ENCODE measurements around the gene SLC26A8. TPM values are rescaled to one million over a fixed set of nuclear protein-coding genes. Genes with fewer than 3 reads are reported as not detected.

The SLC26A8 gene
- total RNA-seq, 1 donor from 2014 or later: not detected

GRCh38 chr6:36070252-36070651 lies 45.8 kb upstream of the SLC26A8 start:
- H4K20me1 ChIP-seq (ENCODE audit: insufficient read depth, low read length): peaks cover 71% of the 10 kb centered on the region
- H3K27me3 Mint-ChIP-seq (ENCODE audit: low read depth, unreplicated experiment): no peaks in the 10 kb centered on the region
- FAIRE-seq (no peak), DNase-seq (ENCODE audit: low read depth) (no peak)
- H3K4me3 ChIP-seq (ENCODE audit: insufficient read depth, low read depth, low read length): no peak overlapping the region
- TF ChIP-seq EZH2 (IDR thresholded peaks at IDR 0.05; ENCODE audit: insufficient read depth, low read length): no peak
- TF ChIP-seq, protein P1, sequence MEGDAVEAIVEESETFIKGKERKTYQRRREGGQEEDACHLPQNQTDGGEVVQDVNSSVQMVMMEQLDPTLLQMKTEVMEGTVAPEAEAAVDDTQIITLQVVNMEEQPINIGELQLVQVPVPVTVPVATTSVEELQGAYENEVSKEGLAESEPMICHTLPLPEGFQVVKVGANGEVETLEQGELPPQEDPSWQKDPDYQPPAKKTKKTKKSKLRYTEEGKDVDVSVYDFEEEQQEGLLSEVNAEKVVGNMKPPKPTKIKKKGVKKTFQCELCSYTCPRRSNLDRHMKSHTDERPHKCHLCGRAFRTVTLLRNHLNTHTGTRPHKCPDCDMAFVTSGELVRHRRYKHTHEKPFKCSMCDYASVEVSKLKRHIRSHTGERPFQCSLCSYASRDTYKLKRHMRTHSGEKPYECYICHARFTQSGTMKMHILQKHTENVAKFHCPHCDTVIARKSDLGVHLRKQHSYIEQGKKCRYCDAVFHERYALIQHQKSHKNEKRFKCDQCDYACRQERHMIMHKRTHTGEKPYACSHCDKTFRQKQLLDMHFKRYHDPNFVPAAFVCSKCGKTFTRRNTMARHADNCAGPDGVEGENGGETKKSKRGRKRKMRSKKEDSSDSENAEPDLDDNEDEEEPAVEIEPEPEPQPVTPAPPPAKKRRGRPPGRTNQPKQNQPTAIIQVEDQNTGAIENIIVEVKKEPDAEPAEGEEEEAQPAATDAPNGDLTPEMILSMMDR (IDR thresholded peaks at IDR 0.05; ENCODE audit: insufficient read depth, low read depth, low read length): no peak
- H3K27ac ChIP-seq (ENCODE audit: low read depth, low read length): no peak overlapping the region
- H3K36me3 ChIP-seq (ENCODE audit: insufficient read depth, low read length): no peaks in the 10 kb centered on the region
- peaks cover under 1% of the 10 kb centered on the region for H3K4me1 ChIP-seq (ENCODE audit: insufficient read depth, low read length)
- H3K27me3 ChIP-seq (ENCODE audit: insufficient read depth, low read length): no peaks in the 10 kb centered on the region
- H3K4me2 ChIP-seq (ENCODE audit: low read length): no peak overlapping the region
- peaks cover 21% of the 10 kb centered on the region for H3K4me1 Mint-ChIP-seq (ENCODE audit: low read depth, unreplicated experiment)
- peaks cover 4% of the 10 kb centered on the region for H3K36me3 Mint-ChIP-seq (ENCODE audit: low read depth, unreplicated experiment)
- no peaks in the 10 kb centered on the region for H3K9me3 ChIP-seq (ENCODE audit: insufficient read depth, low read depth, low read length)
- no peak overlapping the region for H2AFZ ChIP-seq (ENCODE audit: low read depth, low read length)
- no peak overlapping the region for H3K27ac Mint-ChIP-seq (ENCODE audit: unreplicated experiment)
- no peak overlapping the region for H3K9ac ChIP-seq (ENCODE audit: low read length)
- H3K9me3 Mint-ChIP-seq (ENCODE audit: unreplicated experiment): no peaks in the 10 kb centered on the region
- no peak overlapping the region for H3K4me3 Mint-ChIP-seq (ENCODE audit: unreplicated experiment)
- H3K79me2 ChIP-seq (ENCODE audit: insufficient read depth, low read length): peaks cover 66% of the 10 kb centered on the region

DNA sequence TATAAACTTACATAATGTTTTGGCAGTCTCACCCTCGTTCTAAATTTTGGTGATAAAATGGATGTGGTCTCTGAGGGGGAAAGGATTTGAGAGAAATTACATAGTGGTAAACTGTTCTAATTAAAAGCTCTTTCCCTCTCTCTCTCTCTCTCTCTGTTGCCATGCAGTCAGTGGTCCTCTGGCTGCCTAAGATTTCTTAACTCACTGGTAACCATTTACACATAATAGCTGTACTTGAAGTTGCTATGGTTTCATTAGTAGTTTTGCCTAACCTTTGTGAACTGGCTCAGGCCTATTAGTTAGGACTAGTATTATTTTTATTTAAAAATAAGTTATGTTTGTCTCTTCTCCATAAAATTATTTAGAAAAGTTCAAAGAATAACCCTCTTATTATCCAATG lies 45.1 kb upstream of the SLC26A8 start:
- H3K4me1 Mint-ChIP-seq (ENCODE audit: low read depth, unreplicated experiment): peaks cover 28% of the 10 kb centered on the region
- TF ChIP-seq EZH2 (IDR thresholded peaks at IDR 0.05; ENCODE audit: insufficient read depth, low read length): no peak
- TF ChIP-seq, protein P1 (IDR thresholded peaks at IDR 0.05; ENCODE audit: insufficient read depth, low read depth, low read length): no peak
- peaks cover 2% of the 10 kb centered on the region for H3K36me3 Mint-ChIP-seq (ENCODE audit: low read depth, unreplicated experiment)
- Histone ChIP-seq H3K27ac (ENCODE audit: low read depth, low read length) (no peak overlapping the region), H3K36me3 (ENCODE audit: insufficient read depth, low read length) (no peaks in the 10 kb centered on the region), H3K9ac (ENCODE audit: low read length) (no peak overlapping the region), H3K4me2 (ENCODE audit: low read length) (no peak overlapping the region), H3K9me3 (ENCODE audit: insufficient read depth, low read depth, low read length) (no peaks in the 10 kb centered on the region), H3K4me1 (ENCODE audit: insufficient read depth, low read length) (peaks cover 3% of the 10 kb centered on the region), H3K79me2 (ENCODE audit: insufficient read depth, low read length) (peaks cover 73% of the 10 kb centered on the region), H3K27me3 (ENCODE audit: insufficient read depth, low read length) (no peaks in the 10 kb centered on the region), H4K20me1 (ENCODE audit: insufficient read depth, low read length) (peaks cover 78% of the 10 kb centered on the region), H3K4me3 (ENCODE audit: insufficient read depth, low read depth, low read length) (no peak overlapping the region), H2AFZ (ENCODE audit: low read depth, low read length) (no peak overlapping the region)
- H3K9me3 Mint-ChIP-seq (ENCODE audit: unreplicated experiment): no peaks in the 10 kb centered on the region
- H3K27me3 Mint-ChIP-seq (ENCODE audit: low read depth, unreplicated experiment): no peaks in the 10 kb centered on the region
- FAIRE-seq: no peak
- no peak overlapping the region for H3K4me3 Mint-ChIP-seq (ENCODE audit: unreplicated experiment)
- DNase-seq (ENCODE audit: low read depth): no peak
- no peak overlapping the region for H3K27ac Mint-ChIP-seq (ENCODE audit: unreplicated experiment)

- no peaks in the 10 kb centered on the region for H3K27me3 Mint-ChIP-seq (ENCODE audit: low read depth, unreplicated experiment)
- H3K4me1 ChIP-seq (ENCODE audit: insufficient read depth, low read length): peaks cover 3% of the 10 kb centered on the region
- H3K27ac Mint-ChIP-seq (ENCODE audit: unreplicated experiment): no peak overlapping the region
- peaks cover 83% of the 10 kb centered on the region for H4K20me1 ChIP-seq (ENCODE audit: insufficient read depth, low read length)
- H3K9me3 Mint-ChIP-seq (ENCODE audit: unreplicated experiment): no peaks in the 10 kb centered on the region
- no peaks in the 10 kb centered on the region for H3K27me3 ChIP-seq (ENCODE audit: insufficient read depth, low read length)
- TF ChIP-seq, protein P1 (IDR thresholded peaks at IDR 0.05; ENCODE audit: insufficient read depth, low read depth, low read length): no peak
- no peak for TF ChIP-seq EZH2 (IDR thresholded peaks at IDR 0.05; ENCODE audit: insufficient read depth, low read length)
- FAIRE-seq: no peak
- no peak overlapping the region for H3K4me3 Mint-ChIP-seq (ENCODE audit: unreplicated experiment)
- no peak overlapping the region for H3K4me3 ChIP-seq (ENCODE audit: insufficient read depth, low read depth, low read length)
- no peak for DNase-seq (ENCODE audit: low read depth)
- peaks cover 32% of the 10 kb centered on the region for H3K4me1 Mint-ChIP-seq (ENCODE audit: low read depth, unreplicated experiment)
- no peaks in the 10 kb centered on the region for H3K36me3 ChIP-seq (ENCODE audit: insufficient read depth, low read length)
- H3K4me2 ChIP-seq (ENCODE audit: low read length): no peak overlapping the region
- H3K9ac ChIP-seq (ENCODE audit: low read length): no peak overlapping the region
- H3K27ac ChIP-seq (ENCODE audit: low read depth, low read length): no peak overlapping the region
- no peaks in the 10 kb centered on the region for H3K9me3 ChIP-seq (ENCODE audit: insufficient read depth, low read depth, low read length)
- H3K79me2 ChIP-seq (ENCODE audit: insufficient read depth, low read length): peaks cover 79% of the 10 kb centered on the region
- H3K36me3 Mint-ChIP-seq (ENCODE audit: low read depth, unreplicated experiment): peaks cover 3% of the 10 kb centered on the region
- H2AFZ ChIP-seq (ENCODE audit: low read depth, low read length): no peak overlapping the region
Observed at GRCh38 chr6:36068586-36068985, 44.1 kb upstream of the SLC26A8 start.
